ENCODE data around the gene BMPR2.
"Not testable (repeated sequence)": the region's sequence is repeated elsewhere in the genome, so short reads cannot be mapped to it uniquely, and the experiment has no call there.

GRCh38 chr2:202374383-202374782 lies 1.7 kb upstream of the BMPR2 start:
- not testable (repeated sequence) for TF ChIP-seq CTCF (IDR thresholded peaks at IDR 0.05 in 8 of 11, conservative IDR thresholded peaks at IDR 0.05 in 3 of 11); POLR2A (IDR thresholded peaks at IDR 0.05); POLR2AphosphoS5 (IDR thresholded peaks at IDR 0.05)
